Retinal pigment epithelial cell (primary cell): ENCODE measurements around the gene PRXL2C.
"Not testable (repeated sequence)": the region's sequence is repeated elsewhere in the genome, so short reads cannot be mapped to it uniquely, and the experiment has no call there.

Source experiments
- DNase-seq: peaks from one replicate; pipeline ENCODE4 v3.0.0-alpha.2; 2010; ENCODE audit warnings: low read depth
- H3K4me3 ChIP-seq: 2 replicates; pipeline ENCODE4 v1.5.1; 2011; ENCODE audit warnings: mild to moderate bottlenecking, low read length, control low read depth, moderate library complexity
- TF ChIP-seq, protein P1 (sequence below): conservative IDR thresholded peaks from 2 replicates; pipeline ENCODE4 v1.5.1; 2011; ENCODE audit warnings: low read depth, low read length, control low read depth, inconsistent platforms

The PRXL2C gene, protein sequence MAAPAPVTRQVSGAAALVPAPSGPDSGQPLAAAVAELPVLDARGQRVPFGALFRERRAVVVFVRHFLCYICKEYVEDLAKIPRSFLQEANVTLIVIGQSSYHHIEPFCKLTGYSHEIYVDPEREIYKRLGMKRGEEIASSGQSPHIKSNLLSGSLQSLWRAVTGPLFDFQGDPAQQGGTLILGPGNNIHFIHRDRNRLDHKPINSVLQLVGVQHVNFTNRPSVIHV

DNA sequence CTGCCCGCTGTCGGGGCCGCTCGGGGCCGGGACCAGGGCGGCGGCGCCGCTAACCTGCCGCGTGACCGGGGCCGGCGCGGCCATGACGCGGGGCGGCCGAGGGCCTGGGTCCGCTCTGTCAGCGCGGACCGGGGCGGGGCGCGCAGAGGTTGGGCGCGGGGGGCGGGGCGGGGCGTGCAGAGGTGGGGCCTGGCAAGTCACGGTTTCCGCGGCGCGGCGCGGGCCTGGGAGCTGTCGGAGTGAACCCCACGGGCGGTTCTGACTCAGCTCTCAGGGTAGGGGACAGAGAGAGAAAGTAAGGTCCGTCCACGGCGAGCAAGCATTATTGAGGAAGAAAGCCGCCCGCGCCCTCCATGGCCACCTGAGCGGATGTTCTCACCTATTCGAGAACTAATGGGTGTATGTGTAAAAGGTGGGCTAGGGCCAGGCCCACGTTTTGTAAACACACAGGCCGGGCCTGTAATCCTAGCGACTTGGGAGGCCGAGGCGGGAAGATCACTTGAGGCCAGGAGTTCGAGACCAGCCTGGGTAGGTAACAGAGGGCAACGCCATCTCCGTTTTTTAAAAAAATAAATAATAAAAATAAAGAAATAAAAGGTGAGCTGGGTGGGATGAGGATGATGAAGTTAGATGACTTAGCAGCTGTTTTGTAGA, at the start of gene PRXL2C:
Gene PRXL2C (minus strand): TSS at position 120 of the 654 bp plus-strand sequence. CDS start 36 bp downstream, at position 84.
- peak within 1 kb of the TSS; percentile 71 for H3K4me3 ChIP-seq
- TF ChIP-seq, protein P1, sequence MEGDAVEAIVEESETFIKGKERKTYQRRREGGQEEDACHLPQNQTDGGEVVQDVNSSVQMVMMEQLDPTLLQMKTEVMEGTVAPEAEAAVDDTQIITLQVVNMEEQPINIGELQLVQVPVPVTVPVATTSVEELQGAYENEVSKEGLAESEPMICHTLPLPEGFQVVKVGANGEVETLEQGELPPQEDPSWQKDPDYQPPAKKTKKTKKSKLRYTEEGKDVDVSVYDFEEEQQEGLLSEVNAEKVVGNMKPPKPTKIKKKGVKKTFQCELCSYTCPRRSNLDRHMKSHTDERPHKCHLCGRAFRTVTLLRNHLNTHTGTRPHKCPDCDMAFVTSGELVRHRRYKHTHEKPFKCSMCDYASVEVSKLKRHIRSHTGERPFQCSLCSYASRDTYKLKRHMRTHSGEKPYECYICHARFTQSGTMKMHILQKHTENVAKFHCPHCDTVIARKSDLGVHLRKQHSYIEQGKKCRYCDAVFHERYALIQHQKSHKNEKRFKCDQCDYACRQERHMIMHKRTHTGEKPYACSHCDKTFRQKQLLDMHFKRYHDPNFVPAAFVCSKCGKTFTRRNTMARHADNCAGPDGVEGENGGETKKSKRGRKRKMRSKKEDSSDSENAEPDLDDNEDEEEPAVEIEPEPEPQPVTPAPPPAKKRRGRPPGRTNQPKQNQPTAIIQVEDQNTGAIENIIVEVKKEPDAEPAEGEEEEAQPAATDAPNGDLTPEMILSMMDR = no peak
- DNase-seq = no peak

DNA sequence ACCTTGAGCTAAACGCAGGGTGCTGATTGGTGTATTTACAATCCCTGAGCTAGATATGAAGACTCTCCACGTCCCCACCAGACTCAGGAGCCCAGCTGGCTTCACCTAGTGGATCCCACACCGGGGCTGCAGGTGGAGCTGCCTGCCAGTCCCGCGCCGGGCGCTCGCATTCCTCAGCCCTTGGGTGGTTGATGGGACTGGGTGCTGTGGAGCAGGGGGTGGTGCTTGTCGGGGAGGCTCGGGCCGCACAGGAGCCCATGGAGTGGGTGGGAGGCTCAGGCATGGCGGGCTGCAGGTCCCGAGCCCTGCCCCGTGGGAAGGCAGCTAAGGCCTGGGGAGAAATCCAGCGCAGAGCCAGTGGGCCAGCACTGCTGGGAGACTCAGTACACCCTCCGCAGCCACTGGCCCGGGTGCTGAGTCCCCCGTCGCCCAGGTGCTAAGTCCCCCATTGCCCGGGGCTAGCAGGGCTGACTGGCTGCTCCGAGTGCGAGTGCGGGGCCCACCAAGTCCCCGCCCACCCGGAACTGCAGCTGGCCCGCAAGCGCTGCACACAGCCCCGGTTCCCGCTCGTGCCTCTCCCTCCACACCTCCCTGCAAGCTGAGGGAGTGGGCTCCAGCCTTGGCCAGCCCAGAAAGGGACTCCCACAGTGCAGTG, 45.7 kb upstream of the PRXL2C start:
- not testable (repeated sequence) for H3K4me3 ChIP-seq, DNase-seq

DNA sequence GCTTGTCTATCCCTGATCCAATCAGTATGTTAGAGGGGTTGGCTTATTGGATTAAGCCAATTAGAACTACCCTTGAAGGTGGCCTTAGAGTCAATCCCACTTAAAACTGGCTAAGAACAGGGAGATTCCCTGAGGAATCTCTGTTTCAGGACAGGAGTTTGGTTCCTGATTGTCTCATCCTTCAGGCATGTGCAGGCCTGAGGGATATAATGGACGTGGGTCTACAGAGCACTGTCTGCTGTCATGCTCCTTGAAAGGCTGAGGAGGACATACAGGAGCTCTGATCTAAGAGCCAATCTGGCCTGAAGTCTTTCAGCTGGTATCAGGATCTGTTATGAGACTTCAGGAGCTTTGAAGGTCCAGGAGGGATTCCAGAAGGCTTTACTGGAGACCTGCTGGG, 36.2 kb upstream of the PRXL2C start:
- DNase-seq = no peak
- H3K4me3 ChIP-seq = no peak overlapping the region
- TF ChIP-seq, protein P1 = no peak

DNA sequence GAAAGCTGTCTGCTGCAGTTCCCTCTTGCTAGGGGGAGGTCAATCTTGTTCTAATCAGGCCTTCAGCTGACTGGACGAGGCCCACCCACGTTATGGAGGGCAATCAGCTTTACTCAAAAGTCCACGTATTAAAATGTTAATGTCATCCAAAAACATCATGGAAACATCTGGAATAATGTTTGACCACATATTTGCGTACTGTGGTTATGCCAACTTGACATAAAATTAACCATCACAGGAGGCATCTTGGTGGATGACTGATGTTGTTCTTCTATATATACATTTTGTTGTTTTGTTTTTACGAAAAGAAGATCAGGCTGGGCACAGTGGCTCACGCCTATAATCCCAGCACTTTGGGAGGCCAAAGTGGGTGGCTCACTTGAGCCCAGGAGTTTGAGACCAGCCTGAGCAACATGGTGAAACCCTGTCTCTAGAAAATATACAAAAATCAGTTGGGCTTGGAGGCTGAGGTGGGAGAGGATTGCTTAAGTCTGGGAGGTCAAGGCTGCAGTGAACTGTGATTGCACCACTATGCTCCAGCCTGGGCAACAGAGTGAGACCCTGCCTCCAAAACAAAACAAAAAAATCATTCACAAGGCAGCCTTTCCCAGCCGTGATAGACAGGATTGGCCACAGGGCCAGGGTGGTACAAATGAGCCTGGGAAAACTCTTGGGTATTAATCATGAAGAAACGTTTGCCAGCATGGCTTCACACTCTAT, 33.8 kb upstream of the PRXL2C start:
- DNase-seq = no peak
- no peak overlapping the region for H3K4me3 ChIP-seq
- TF ChIP-seq, protein P1 = no peak

DNA sequence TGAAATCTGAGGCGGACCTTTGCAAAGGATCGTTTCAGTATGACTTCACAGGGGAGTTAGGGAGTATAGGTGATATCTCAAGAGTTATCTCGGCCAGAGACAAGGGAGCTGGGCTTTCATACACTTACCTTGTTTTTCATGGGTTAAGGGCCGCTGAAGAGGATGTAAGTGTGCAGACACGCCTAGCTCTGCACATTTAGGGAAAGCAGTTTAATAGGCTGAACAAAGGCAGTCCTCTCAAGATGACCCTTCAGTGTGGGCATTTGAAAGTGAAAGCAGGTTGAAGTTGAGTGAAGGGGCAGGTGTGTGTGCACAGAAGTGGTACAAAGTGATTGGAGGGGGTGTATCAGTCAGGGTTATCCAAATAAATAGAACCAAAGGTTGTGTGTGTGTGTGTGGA, 33.1 kb upstream of the PRXL2C start:
- no peak for DNase-seq
- TF ChIP-seq, protein P1 = no peak
- H3K4me3 ChIP-seq = no peak overlapping the region

DNA sequence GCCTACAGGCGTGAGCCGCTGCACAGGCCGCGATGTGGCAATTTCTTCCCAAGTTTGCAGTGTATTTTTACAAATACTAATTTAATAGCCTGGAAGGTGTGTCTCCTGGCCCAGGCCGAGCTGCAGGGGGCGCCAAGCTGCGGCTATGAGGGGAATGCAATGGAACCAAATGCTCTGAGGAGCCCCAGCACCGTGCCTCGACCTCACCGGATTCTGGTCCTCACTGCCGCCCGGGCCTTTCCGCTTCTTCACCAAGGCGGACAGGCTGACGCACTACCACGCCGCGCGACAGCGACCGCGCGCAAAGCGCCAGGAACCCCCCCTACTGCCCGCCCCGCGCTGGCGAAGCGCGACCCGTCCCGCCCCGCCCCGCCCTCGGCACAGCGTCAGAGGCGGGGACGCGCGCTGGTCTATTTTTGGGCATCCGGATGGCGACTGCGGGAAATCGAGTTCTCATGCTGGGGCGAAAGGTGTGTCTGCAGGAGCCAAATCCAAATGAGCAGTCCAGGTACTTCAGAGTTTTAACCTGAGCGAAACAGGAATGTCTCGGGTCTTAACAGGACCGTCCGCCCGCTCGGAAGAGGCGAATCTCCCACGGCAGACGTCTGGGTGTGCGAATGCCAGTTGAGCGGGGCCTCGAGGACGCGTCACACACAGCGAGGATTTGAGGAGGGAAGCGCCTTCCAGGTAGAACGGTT, 31.7 kb upstream of the PRXL2C start:
- DNase-seq = peak; percentile 40
- peak overlapping the region; percentile 51 for H3K4me3 ChIP-seq
- TF ChIP-seq, protein P1 = peak; percentile 83
